Measurements from ENCODE around the gene POLR3GL.

DNA sequence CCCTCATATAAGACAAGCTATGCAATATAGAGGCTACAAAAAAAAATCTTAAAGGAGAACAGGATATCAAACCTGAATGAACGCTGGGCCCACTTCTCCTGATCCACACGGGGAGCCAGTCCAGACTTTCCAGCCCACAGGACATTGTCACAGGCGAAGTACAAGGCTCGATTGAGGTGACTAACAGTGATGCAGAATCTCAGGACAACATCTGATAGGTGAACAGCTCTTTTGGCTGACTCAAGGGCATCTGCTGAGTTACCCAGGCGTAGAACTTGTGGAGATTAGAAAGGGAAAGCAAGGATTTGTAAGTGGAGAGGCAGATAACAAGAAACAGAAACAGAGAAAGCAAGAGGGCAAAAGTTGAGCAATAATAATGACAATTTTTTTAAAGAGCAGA lies 47.7 kb upstream of the POLR3GL start:
- TF ChIP-seq YY1 (IDR thresholded peaks at IDR 0.05; ENCODE audit: low read depth) (no peak), EGR1 (IDR thresholded peaks at IDR 0.05) (no peak), CREB1 (IDR thresholded peaks at IDR 0.05; ENCODE audit: low read depth) (no peak), TAF1 (IDR thresholded peaks at IDR 0.05; ENCODE audit: low read depth) (no peak), EP300 (IDR thresholded peaks at IDR 0.05; ENCODE audit: borderline replicate concordance) (no peak), RAD21 (IDR thresholded peaks at IDR 0.05; ENCODE audit: low read depth) (no peak)
- TF ChIP-seq, protein P1, sequence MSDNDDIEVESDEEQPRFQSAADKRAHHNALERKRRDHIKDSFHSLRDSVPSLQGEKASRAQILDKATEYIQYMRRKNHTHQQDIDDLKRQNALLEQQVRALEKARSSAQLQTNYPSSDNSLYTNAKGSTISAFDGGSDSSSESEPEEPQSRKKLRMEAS (IDR thresholded peaks at IDR 0.05): no peak
- TF ChIP-seq, protein P2, sequence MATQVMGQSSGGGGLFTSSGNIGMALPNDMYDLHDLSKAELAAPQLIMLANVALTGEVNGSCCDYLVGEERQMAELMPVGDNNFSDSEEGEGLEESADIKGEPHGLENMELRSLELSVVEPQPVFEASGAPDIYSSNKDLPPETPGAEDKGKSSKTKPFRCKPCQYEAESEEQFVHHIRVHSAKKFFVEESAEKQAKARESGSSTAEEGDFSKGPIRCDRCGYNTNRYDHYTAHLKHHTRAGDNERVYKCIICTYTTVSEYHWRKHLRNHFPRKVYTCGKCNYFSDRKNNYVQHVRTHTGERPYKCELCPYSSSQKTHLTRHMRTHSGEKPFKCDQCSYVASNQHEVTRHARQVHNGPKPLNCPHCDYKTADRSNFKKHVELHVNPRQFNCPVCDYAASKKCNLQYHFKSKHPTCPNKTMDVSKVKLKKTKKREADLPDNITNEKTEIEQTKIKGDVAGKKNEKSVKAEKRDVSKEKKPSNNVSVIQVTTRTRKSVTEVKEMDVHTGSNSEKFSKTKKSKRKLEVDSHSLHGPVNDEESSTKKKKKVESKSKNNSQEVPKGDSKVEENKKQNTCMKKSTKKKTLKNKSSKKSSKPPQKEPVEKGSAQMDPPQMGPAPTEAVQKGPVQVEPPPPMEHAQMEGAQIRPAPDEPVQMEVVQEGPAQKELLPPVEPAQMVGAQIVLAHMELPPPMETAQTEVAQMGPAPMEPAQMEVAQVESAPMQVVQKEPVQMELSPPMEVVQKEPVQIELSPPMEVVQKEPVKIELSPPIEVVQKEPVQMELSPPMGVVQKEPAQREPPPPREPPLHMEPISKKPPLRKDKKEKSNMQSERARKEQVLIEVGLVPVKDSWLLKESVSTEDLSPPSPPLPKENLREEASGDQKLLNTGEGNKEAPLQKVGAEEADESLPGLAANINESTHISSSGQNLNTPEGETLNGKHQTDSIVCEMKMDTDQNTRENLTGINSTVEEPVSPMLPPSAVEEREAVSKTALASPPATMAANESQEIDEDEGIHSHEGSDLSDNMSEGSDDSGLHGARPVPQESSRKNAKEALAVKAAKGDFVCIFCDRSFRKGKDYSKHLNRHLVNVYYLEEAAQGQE (IDR thresholded peaks at IDR 0.05; ENCODE audit: low read depth): no peak
- TF ChIP-seq, protein P3, sequence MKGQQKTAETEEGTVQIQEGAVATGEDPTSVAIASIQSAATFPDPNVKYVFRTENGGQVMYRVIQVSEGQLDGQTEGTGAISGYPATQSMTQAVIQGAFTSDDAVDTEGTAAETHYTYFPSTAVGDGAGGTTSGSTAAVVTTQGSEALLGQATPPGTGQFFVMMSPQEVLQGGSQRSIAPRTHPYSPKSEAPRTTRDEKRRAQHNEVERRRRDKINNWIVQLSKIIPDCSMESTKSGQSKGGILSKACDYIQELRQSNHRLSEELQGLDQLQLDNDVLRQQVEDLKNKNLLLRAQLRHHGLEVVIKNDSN (IDR thresholded peaks at IDR 0.05): no peak
